Heart left ventricle (tissue), 16 donors: ENCODE results near the gene PLPPR5. TPM values are rescaled to one million over a fixed set of nuclear protein-coding genes. Genes with fewer than 3 reads are reported as not detected.

Experiments
- ATAC-seq, 4 donors: fragments of 200-7000 bp; cut with Tn5 transposase; one replicate each; pipeline ENCODE4 v1.9.1; 2020 to 2022; ENCODE audit warnings: moderate library complexity in 4 of 4, mild to moderate bottlenecking in 3 of 4, moderate number of reproducible peaks in 1 of 4
- DNase-seq, 5 donors: peaks; one replicate each; pipeline ENCODE4 v3.0.0-alpha.2; 2020
- H3K27ac ChIP-seq, 12 donors: fragments of 200-600 bp; sonication (generic) in 4 of 12; one replicate each; pipeline versions ENCODE4 v1.5.0 to v1.8.0; 2016 to 2022; ENCODE audit warnings: mild to moderate bottlenecking in 2 of 12
- H3K27me3 ChIP-seq, 9 donors: fragments of 200-600 bp; sonication (generic) in 2 of 9; one replicate each; pipeline versions ENCODE4 v1.5.1 to v1.8.0; 2016 to 2022; ENCODE audit warnings: mild to moderate bottlenecking in 3 of 9
- H3K36me3 ChIP-seq, 9 donors: fragments of 200-600 bp; sonication (generic) in 2 of 9; one replicate each; pipeline versions ENCODE4 v1.5.0 to v1.8.0; 2018 to 2022; ENCODE audit warnings: mild to moderate bottlenecking in 2 of 9
- H3K4me1 ChIP-seq, 12 donors: fragments of 200-600 bp; sonication (generic) in 4 of 12; one replicate each; pipeline versions ENCODE4 v1.5.0 to v1.8.0; 2016 to 2022; ENCODE audit warnings: mild to moderate bottlenecking in 3 of 12
- H3K4me3 ChIP-seq, 12 donors: fragments of 200-600 bp; sonication (generic) in 4 of 12; one replicate each; pipeline versions ENCODE4 v1.5.0 to v1.8.0; 2017 to 2022; ENCODE audit warnings: mild to moderate bottlenecking in 9 of 12, moderate library complexity in 4 of 12
- H3K9me3 ChIP-seq, 12 donors: fragments of 200-600 bp; sonication (generic) in 4 of 12; one replicate each; pipeline versions ENCODE4 v1.5.0 to v1.8.0; 2016 to 2022; ENCODE audit warnings: mild to moderate bottlenecking in 1 of 12
- POLR2A ChIP-seq, 2 donors: fragments of 450-650 bp; IDR thresholded peaks; one replicate each; pipeline ENCODE4 v1.6.1; 2017; ENCODE audit warnings: antibody characterized with exemption in 2 of 2, mild to moderate bottlenecking in 2 of 2, moderate library complexity in 2 of 2
- WGBS, 4 donors: extraction: QIAGEN DNeasy Blood & Tissue Kit in 2 of 4; methylation state at CpG; one replicate each; pipeline versions ENCODE4 v1.1.5 to v1.1.7; 2013 to 2018; 5-methylcytosine and 5-hydroxymethylcytosine counted together
- intact Hi-C, 10 donors: fragments of 100-400 bp; cut with DNase I; formaldehyde crosslinking; loops; one replicate each; pipeline versions ENCODE4 v1.11.1 to v1.14.2; 2022
- polyA plus RNA-seq, 2 donors: library from polyadenylated mRNA; stranded (reverse); fragments of 200-250 nt; gene quantifications; one replicate each; pipeline ENCODE4 v1.2.3, GENCODE V29; 2013
- total RNA-seq, 9 donors: library from RNA; depleted of rRNA in 2 of 9; stranded (reverse); fragments of >200 nt in 2 of 9; fragmentation: NEBNext Ultra II Directional in 3 of 9; extraction: Animal tissue kit (Norgen Biotek cat#: 25700) in 3 of 9; gene quantifications; one replicate each; pipeline versions ENCODE4 v1.1.0 to v1.2.4, GENCODE V29; 2016 to 2023
- TF ChIP-seq, protein P1 (sequence below), 12 donors: fragments of 200-600 bp; sonication (generic) in 4 of 12; IDR thresholded peaks; one replicate each; pipeline versions ENCODE4 v1.5.0 to v1.8.0; 2018 to 2022; ENCODE audit warnings: antibody characterized with exemption in 12 of 12, mild to moderate bottlenecking in 5 of 12
- donor health status: ischemic (EF 13 %, LVEDD 7.1; RV severe dilation, severe dysfunction).
- donor health status: healthy with polysubstance abuse.
- donor health status: DM: no; HTN: yes; CAD: no.
- donor health status: DM: no; HTN: no; CAD: no.
- donor health status: ischemic (EF 25% LVEDD 6.9; RV normal size, moderate dysfunction).
- donor health status: ischemic (EF 25% LVEDD 5.7; RV mildly dilated, moderate dysfunction).
- donor health status: healthy.
- donor health status: DM: yes; HTN: yes; CAD: no.
- donor health status: ischemic (EF 35%, LVEDD 5.7; RV mildly dilated, moderate dysfunction).
- donor health status: nonischemic (EF 11% LVEDD 7.7; RV severe dilation, severe dysfunction).
- donor health status: DM: yes; HTN: yes; CAD: no.
- donor health status: PGD.
- donor health status: ischemic (EF 29% LVEDD 5.4; RV normal size, mild dysfunction).
- donor health status: nonischemic (EF 23%, LVEDD 6.1; RV moderate dilation, normal function).

Gene PLPPR5
- total and polyA plus RNA-seq, 11 donors: not detected

DNA sequence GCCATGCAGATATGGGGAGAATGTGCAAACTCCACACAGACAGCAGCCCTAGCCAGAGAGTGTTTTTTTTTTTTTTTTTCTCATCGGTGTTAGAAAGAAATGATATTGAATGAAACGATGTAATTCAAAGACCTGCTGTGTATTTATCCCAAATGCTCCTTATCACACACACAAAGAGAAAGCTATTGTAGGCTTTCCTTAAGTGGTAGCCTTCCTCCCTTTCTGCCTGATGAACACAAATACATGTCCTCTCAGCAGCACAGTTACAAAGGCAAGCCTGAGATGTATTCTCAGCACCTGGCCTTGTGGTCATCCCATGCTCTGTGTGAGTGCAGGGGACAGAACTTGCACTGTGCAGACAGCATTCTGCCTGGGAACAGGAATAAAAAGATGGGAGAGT, 93.8 kb downstream of the PLPPR5 start:
- H3K27me3 ChIP-seq: no peaks in the 10 kb centered on the region
- TF ChIP-seq, protein P1, sequence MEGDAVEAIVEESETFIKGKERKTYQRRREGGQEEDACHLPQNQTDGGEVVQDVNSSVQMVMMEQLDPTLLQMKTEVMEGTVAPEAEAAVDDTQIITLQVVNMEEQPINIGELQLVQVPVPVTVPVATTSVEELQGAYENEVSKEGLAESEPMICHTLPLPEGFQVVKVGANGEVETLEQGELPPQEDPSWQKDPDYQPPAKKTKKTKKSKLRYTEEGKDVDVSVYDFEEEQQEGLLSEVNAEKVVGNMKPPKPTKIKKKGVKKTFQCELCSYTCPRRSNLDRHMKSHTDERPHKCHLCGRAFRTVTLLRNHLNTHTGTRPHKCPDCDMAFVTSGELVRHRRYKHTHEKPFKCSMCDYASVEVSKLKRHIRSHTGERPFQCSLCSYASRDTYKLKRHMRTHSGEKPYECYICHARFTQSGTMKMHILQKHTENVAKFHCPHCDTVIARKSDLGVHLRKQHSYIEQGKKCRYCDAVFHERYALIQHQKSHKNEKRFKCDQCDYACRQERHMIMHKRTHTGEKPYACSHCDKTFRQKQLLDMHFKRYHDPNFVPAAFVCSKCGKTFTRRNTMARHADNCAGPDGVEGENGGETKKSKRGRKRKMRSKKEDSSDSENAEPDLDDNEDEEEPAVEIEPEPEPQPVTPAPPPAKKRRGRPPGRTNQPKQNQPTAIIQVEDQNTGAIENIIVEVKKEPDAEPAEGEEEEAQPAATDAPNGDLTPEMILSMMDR (IDR thresholded peaks at IDR 0.05): no peak
- TF ChIP-seq POLR2A (IDR thresholded peaks at IDR 0.05): no peak
- 70 to 89% (median 83%) methylated on average over 2 of the region's 2 CpGs for WGBS, 4 donors
- DNase-seq (no peak), ATAC-seq (no peak)
- no peak overlapping the region for H3K4me3 ChIP-seq
- intact Hi-C loops: no loop called here
- H3K27ac ChIP-seq: no peak overlapping the region
- no peaks in the 10 kb centered on the region for H3K36me3 ChIP-seq
- H3K9me3 ChIP-seq: no peaks in the 10 kb centered on the region
- H3K4me1 ChIP-seq: no peaks in the 10 kb centered on the region

DNA sequence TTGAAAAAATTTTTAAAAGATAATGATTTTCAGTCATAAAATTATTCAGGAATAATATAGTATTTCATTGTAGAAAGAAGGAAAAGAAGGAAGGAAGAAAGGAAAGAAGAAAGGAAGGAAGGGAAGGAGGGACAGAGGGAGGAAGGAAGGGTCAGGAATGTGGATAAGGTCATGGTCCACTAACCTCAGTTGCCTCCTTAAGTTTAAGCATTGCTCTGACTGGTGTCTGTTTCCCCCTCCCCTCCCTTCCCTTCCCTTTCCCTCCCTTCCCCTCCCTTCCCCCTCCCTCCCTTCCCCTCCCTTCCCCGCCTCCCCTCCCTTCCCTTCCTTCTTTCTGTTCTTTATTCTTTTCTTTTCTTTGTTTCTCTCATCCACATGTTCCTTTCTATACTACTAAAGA, 95.7 kb downstream of the PLPPR5 start:
- no peaks in the 10 kb centered on the region for H3K27me3 ChIP-seq
- no peaks in the 10 kb centered on the region for H3K9me3 ChIP-seq
- TF ChIP-seq, protein P1 (IDR thresholded peaks at IDR 0.05): no peak
- no peak for TF ChIP-seq POLR2A (IDR thresholded peaks at IDR 0.05)
- WGBS, 4 donors: 57 to 100% (median 85%) methylated on average over 1 of the region's 1 CpG
- H3K4me3 ChIP-seq: no peak overlapping the region
- intact Hi-C loops: no loop called here
- H3K36me3 ChIP-seq: no peaks in the 10 kb centered on the region
- no peak for ATAC-seq
- H3K27ac ChIP-seq: no peak overlapping the region
- H3K4me1 ChIP-seq: no peaks in the 10 kb centered on the region
- DNase-seq: no peak

GRCh38 chr1:98906809-98907208, 97.9 kb downstream of the PLPPR5 start:
- H3K9me3 ChIP-seq: no peaks in the 10 kb centered on the region
- no peak overlapping the region for H3K27ac ChIP-seq
- no peaks in the 10 kb centered on the region for H3K36me3 ChIP-seq
- H3K4me3 ChIP-seq: no peak overlapping the region
- 75 to 94% (median 92%) methylated on average over 2 of the region's 2 CpGs for WGBS, 4 donors
- TF ChIP-seq POLR2A (IDR thresholded peaks at IDR 0.05): no peak
- TF ChIP-seq, protein P1 (IDR thresholded peaks at IDR 0.05): no peak
- H3K4me1 ChIP-seq: no peaks in the 10 kb centered on the region
- intact Hi-C loops: no loop called here
- DNase-seq (no peak), ATAC-seq (no peak)
- H3K27me3 ChIP-seq: no peaks in the 10 kb centered on the region

GRCh38 chr1:98906361-98906760, 98.3 kb downstream of the PLPPR5 start:
- 77 to 87% (median 80%) methylated on average over 3 of the region's 3 CpGs for WGBS, 4 donors
- Histone ChIP-seq H3K9me3 (no peaks in the 10 kb centered on the region), H3K27ac (no peak overlapping the region), H3K4me3 (no peak overlapping the region), H3K36me3 (no peaks in the 10 kb centered on the region), H3K4me1 (no peaks in the 10 kb centered on the region), H3K27me3 (no peaks in the 10 kb centered on the region)
- no peak for ATAC-seq
- intact Hi-C loops: no loop called here
- no peak for DNase-seq
- no peak for TF ChIP-seq POLR2A (IDR thresholded peaks at IDR 0.05)
- TF ChIP-seq, protein P1 (IDR thresholded peaks at IDR 0.05): no peak
